ENCODE results near the gene TAOK1.

TAOK1 gene

GRCh38 chr17:29368926-29369325 is 21.2 kb upstream of the TAOK1 start:
- TF ChIP-seq TCF12 (IDR thresholded peaks at IDR 0.05; ENCODE audit: low read depth) (no peak), RAD21 (IDR thresholded peaks at IDR 0.05; ENCODE audit: low read depth) (no peak), TAF1 (IDR thresholded peaks at IDR 0.05; ENCODE audit: low read depth) (no peak), NFIC (IDR thresholded peaks at IDR 0.05) (no peak), FOXM1 (IDR thresholded peaks at IDR 0.05; ENCODE audit: borderline replicate concordance, low read depth) (no peak), TEAD4 (IDR thresholded peaks at IDR 0.05) (no peak), REST (IDR thresholded peaks at IDR 0.05; ENCODE audit: low read depth) (no peak), ZBTB7A (IDR thresholded peaks at IDR 0.05; ENCODE audit: low read depth) (no peak), YY1 (IDR thresholded peaks at IDR 0.05; ENCODE audit: low read depth) (no peak), EGR1 (IDR thresholded peaks at IDR 0.05) (no peak), CREB1 (IDR thresholded peaks at IDR 0.05; ENCODE audit: low read depth) (no peak), MAX (IDR thresholded peaks at IDR 0.05) (no peak), EP300 (IDR thresholded peaks at IDR 0.05; ENCODE audit: borderline replicate concordance) (no peak), CEBPB (IDR thresholded peaks at IDR 0.05) (no peak)
- TF ChIP-seq, protein P1, sequence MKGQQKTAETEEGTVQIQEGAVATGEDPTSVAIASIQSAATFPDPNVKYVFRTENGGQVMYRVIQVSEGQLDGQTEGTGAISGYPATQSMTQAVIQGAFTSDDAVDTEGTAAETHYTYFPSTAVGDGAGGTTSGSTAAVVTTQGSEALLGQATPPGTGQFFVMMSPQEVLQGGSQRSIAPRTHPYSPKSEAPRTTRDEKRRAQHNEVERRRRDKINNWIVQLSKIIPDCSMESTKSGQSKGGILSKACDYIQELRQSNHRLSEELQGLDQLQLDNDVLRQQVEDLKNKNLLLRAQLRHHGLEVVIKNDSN (IDR thresholded peaks at IDR 0.05): no peak

- TF ChIP-seq, protein P1 (IDR thresholded peaks at IDR 0.05): no peak
- TF ChIP-seq NFIC (IDR thresholded peaks at IDR 0.05): no peak
- no peak for TF ChIP-seq MAX (IDR thresholded peaks at IDR 0.05)
- peak; percentile 84 for TF ChIP-seq RAD21 (IDR thresholded peaks at IDR 0.05; ENCODE audit: low read depth)
Observed at GRCh38 chr17:29369831-29370735, 20.1 kb upstream of the TAOK1 start.

- TF ChIP-seq, protein P1 (IDR thresholded peaks at IDR 0.05): no peak
- no peak for TF ChIP-seq MAX (IDR thresholded peaks at IDR 0.05)
- TF ChIP-seq TEAD4 (IDR thresholded peaks at IDR 0.05): no peak
- TF ChIP-seq FOXM1 (IDR thresholded peaks at IDR 0.05; ENCODE audit: borderline replicate concordance, low read depth): no peak
- TF ChIP-seq TCF12 (IDR thresholded peaks at IDR 0.05; ENCODE audit: low read depth): no peak
- TF ChIP-seq ZBTB7A (IDR thresholded peaks at IDR 0.05; ENCODE audit: low read depth): no peak
Observed at GRCh38 chr17:29376667-29377270, 13.4 kb upstream of the TAOK1 start.

DNA sequence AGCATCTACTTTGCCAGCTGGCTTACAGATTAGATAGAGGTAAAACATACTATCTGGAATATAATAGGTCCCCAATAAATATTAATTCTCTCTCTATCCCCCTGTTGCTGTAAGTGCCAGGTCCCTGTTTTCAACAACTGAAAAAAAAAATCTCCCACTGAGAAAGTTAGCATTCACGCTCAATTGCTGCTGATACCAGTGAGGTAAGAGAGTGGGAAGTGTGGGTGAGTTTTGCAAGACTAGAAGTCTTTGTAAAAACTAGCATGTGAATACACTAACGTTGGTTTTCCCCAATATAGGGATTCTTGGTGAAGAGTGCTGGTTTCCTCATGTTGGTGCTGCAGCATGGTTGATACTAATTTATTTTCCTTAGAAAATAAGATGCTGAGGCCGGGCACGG is 11.7 kb upstream of the TAOK1 start:
- TF ChIP-seq EGR1 (IDR thresholded peaks at IDR 0.05): no peak
- TF ChIP-seq TCF12 (IDR thresholded peaks at IDR 0.05; ENCODE audit: low read depth): no peak
- TF ChIP-seq RAD21 (IDR thresholded peaks at IDR 0.05; ENCODE audit: low read depth): no peak
- no peak for TF ChIP-seq MAX (IDR thresholded peaks at IDR 0.05)
- no peak for TF ChIP-seq YY1 (IDR thresholded peaks at IDR 0.05; ENCODE audit: low read depth)
- no peak for TF ChIP-seq EP300 (IDR thresholded peaks at IDR 0.05; ENCODE audit: borderline replicate concordance)
- no peak for TF ChIP-seq CREB1 (IDR thresholded peaks at IDR 0.05; ENCODE audit: low read depth)
- TF ChIP-seq REST (IDR thresholded peaks at IDR 0.05; ENCODE audit: low read depth): no peak
- TF ChIP-seq FOXM1 (IDR thresholded peaks at IDR 0.05; ENCODE audit: borderline replicate concordance, low read depth): no peak
- no peak for TF ChIP-seq TAF1 (IDR thresholded peaks at IDR 0.05; ENCODE audit: low read depth)
- TF ChIP-seq TEAD4 (IDR thresholded peaks at IDR 0.05): no peak
- TF ChIP-seq ZBTB7A (IDR thresholded peaks at IDR 0.05; ENCODE audit: low read depth): no peak
- TF ChIP-seq, protein P1 (IDR thresholded peaks at IDR 0.05): no peak
- no peak for TF ChIP-seq CEBPB (IDR thresholded peaks at IDR 0.05)
- no peak for TF ChIP-seq NFIC (IDR thresholded peaks at IDR 0.05)
